ENCODE data around the gene ASCL3. TPM values are rescaled to one million over a fixed set of nuclear protein-coding genes. Genes with fewer than 3 reads are reported as not detected.

ASCL3 gene
- total and polyA plus RNA-seq, 10 donors, result not detected

DNA sequence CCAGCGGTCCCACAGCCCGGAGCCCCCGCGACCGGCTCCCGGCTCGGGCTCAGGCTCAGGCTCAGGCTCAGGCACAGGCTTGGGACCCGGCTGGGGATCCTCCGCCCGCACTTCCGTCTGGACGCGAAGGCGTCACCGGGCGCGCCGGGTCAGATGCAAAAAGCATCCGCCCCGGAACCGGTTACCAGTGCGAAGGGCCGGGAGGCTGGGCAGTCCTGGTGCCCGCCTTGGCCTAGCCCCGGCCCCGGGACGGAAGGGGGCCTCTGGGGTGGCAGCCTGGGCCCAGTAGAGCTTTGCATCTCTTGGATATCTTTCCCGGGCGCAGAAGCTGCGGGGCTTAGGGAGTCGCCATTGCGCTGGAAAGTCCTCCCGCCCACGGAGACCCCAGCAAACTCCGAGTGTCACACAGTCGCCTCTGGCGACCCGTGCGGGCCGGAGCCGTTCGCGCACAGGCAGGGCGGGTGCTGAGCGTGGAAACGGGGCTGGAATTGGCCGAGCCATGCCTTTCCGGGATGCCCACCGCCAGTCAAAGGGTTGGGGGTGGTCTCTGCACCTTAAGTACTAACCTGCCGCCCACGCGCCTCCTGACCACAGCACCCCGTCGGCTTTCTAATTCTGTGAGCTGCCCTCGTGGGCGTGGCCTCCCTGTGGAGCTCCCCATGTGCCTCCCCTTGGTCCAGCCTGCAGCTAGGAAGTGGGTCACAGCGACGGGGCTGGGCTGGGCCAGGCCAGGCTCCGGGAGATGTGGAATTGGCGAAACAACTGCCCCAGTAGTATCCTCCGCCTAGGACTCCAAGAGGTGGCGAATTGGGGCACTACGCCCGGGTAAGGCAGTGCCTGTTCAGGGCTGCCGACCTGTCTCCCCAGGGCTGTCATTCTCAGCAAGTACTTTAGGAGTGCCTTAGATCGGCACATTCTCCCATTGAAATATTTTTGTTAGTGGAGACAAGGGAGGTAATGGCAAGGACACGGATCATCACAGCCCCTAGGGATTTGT is 21.8 kb upstream of the ASCL3 start, which contains the start of gene TMEM9B:
TMEM9B (minus strand) TSS at position 119 of the 997 bp plus-strand sequence. CDS start 129 bp downstream, outside the sequence.
- peak within 1 kb of the TSS; percentile 94 to 99 (median 97) for H3K27ac ChIP-seq
- peaks cover 0 to 24% (median 0%) of the 10 kb centered on the region in 6 donors for H3K36me3 ChIP-seq
- no peaks in the 10 kb centered on the region for H3K9me3 ChIP-seq
- peak; percentile 98 for DNase-seq
- peak; percentile 43 to 90 (median 51) for TF ChIP-seq POLR2A (IDR thresholded peaks at IDR 0.05)
- peak; percentile 93 to 97 (median 96) for TF ChIP-seq POLR2AphosphoS5 (IDR thresholded peaks at IDR 0.05)
- TF ChIP-seq, protein P1, sequence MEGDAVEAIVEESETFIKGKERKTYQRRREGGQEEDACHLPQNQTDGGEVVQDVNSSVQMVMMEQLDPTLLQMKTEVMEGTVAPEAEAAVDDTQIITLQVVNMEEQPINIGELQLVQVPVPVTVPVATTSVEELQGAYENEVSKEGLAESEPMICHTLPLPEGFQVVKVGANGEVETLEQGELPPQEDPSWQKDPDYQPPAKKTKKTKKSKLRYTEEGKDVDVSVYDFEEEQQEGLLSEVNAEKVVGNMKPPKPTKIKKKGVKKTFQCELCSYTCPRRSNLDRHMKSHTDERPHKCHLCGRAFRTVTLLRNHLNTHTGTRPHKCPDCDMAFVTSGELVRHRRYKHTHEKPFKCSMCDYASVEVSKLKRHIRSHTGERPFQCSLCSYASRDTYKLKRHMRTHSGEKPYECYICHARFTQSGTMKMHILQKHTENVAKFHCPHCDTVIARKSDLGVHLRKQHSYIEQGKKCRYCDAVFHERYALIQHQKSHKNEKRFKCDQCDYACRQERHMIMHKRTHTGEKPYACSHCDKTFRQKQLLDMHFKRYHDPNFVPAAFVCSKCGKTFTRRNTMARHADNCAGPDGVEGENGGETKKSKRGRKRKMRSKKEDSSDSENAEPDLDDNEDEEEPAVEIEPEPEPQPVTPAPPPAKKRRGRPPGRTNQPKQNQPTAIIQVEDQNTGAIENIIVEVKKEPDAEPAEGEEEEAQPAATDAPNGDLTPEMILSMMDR (IDR thresholded peaks at IDR 0.05 in 8 of 11, conservative IDR thresholded peaks at IDR 0.05 in 3 of 11), result no peak
- peaks cover 23 to 57% (median 43%) of the 10 kb centered on the region in 6 donors for H3K4me1 ChIP-seq
- intact Hi-C loops (cut with DNase I; ENCODE audit: low total_unique reads), result loop anchor here (5.0 to 10.0 kb wide), 2 partner anchors 52 to 280 kb away; partner anchors contain the start of genes AKIP1, RPL27A and TRIM66
- H3K27me3 ChIP-seq (replicated peaks in 1 of 7), result no peaks in the 10 kb centered on the region
- WGBS, 5 donors, result 0 to 2% (median 1%) methylated on average over 41 to 67 of the region's 67 CpGs
- peak within 1 kb of the TSS; percentile 74 to 97 (median 82) for H3K4me3 ChIP-seq

DNA sequence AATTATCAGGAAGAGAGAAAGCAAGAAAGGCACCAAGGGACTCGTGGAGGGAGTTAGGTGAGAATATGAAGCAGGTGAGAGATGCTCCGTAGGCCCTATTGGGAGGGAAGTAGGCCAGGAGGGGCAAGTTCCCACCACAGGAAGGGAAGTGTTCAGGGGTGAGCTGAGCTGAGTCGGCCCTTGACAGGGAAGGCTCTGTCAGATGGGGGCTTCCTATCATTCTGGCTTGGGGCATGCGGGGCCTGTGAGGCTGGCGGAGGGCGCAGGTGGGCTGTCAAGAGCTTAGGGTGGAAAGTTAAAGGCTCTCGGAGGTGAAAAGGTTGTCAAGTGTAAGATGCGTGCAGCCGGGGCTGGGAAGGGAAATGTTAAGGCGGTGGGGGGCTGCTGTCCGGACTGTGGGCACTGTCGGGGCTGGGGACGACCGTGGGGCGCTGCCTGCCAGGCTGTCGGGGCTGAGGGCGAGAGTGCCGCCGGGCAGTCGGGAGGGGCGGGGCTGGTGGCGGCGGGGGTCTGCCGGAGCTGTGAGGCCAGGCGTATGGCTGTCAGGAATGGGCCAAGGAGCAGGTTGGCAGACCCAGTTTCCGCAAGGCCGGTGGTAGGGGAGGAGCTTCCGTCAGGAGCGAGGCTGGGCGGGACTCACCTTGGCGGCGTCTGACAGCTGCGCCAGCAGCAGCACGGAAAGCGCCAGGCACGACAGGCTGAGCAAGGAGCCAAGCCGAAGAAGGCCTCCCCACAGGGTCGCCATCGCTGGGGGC is 20.9 kb upstream of the ASCL3 start:
- TF ChIP-seq, protein P1 (IDR thresholded peaks at IDR 0.05 in 8 of 11, conservative IDR thresholded peaks at IDR 0.05 in 3 of 11), result no peak
- TF ChIP-seq POLR2A (IDR thresholded peaks at IDR 0.05), result no peak
- TF ChIP-seq POLR2AphosphoS5 (IDR thresholded peaks at IDR 0.05), result no peak
- H3K4me3 ChIP-seq, result peak overlapping the region; percentile 74 to 97 (median 82)
- H3K9me3 ChIP-seq, result no peaks in the 10 kb centered on the region
- H3K36me3 ChIP-seq, result peaks cover 0 to 30% (median 0%) of the 10 kb centered on the region in 6 donors
- H3K27me3 ChIP-seq (replicated peaks in 1 of 7), result no peaks in the 10 kb centered on the region
- H3K4me1 ChIP-seq, result peaks cover 23 to 66% (median 51%) of the 10 kb centered on the region in 6 donors
- intact Hi-C loops (cut with DNase I; ENCODE audit: low total_unique reads), result loop anchor here (5.0 to 10.0 kb wide), 2 partner anchors 51 to 279 kb away; partner anchors contain the start of genes AKIP1, RPL27A and TRIM66
- peak overlapping the region; percentile 94 to 99 (median 97) for H3K27ac ChIP-seq
- 2 to 4% (median 2%) methylated on average over 24 to 39 of the region's 39 CpGs for WGBS, 5 donors
- DNase-seq, result peak; percentile 96

DNA sequence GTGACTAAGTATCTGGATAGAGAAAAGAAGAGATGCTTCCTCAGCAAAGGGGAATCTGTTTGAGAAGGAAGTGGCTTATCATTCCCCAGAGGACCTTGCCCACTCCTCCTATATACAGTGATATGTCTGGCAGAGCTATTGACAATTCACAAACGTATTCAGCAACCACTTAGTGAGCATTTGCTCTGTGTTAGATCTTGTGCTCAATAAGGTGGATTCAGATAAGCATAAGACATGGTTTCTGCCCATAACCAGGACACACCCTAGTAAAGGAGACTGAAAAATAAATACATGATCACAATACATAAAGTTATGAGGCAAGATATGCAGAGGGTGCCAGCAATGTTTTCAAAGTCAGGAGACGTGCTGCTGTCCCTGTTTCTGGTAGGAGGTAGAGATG is 20.0 kb upstream of the ASCL3 start:
- TF ChIP-seq POLR2A (IDR thresholded peaks at IDR 0.05) (no peak), POLR2AphosphoS5 (IDR thresholded peaks at IDR 0.05) (no peak)
- TF ChIP-seq, protein P1 (IDR thresholded peaks at IDR 0.05 in 8 of 11, conservative IDR thresholded peaks at IDR 0.05 in 3 of 11), result no peak
- Histone ChIP-seq H3K27me3 (replicated peaks in 1 of 7) (no peaks in the 10 kb centered on the region), H3K27ac (peak overlapping the region in 6 of 8 donors; percentile 31 to 99 (median 95)), H3K4me1 (peaks cover 23 to 71% (median 53%) of the 10 kb centered on the region in 6 donors), H3K36me3 (peaks cover 0 to 33% (median 0%) of the 10 kb centered on the region in 6 donors), H3K9me3 (no peaks in the 10 kb centered on the region), H3K4me3 (peak overlapping the region in 5 of 8 donors; percentile 74 to 92 (median 79))
- no peak for DNase-seq
- intact Hi-C loops (cut with DNase I; ENCODE audit: low total_unique reads), result loop anchor here (5.0 to 10.0 kb wide), 2 partner anchors 51 to 278 kb away; partner anchors contain the start of genes AKIP1, RPL27A and TRIM66
- 25 to 44% (median 40%) methylated on average over 2 of the region's 2 CpGs for WGBS, 5 donors

Measured in spleen (tissue), 11 donors.